Jurkat, Clone E6-1 (cell line): ENCODE data around the gene ITGA7.

Experiments
- DNase-seq: peaks from one replicate; pipeline ENCODE4 v3.0.0-alpha.2; 2011; ENCODE audit warnings: low read depth, low spot score
- H3K4me3 ChIP-seq: 2 replicates; pipeline ENCODE4 v1.5.1; 2011; ENCODE audit warnings: mild to moderate bottlenecking, low read length, control low read depth, moderate library complexity

ITGA7 gene

GRCh38 chr12:55737581-55738122 is 29.9 kb upstream of the ITGA7 start:
- H3K4me3 ChIP-seq: peak overlapping the region; percentile 73
- no peak for DNase-seq

GRCh38 chr12:55736780-55737580 is 29.3 kb upstream of the ITGA7 start:
- no peak for DNase-seq
- 0 out of 2 replicates have a peak overlapping the region, but pooled peaks have one; percentile 73 for H3K4me3 ChIP-seq

GRCh38 chr12:55736076-55736475 is 28.4 kb upstream of the ITGA7 start:
- H3K4me3 ChIP-seq: no peak overlapping the region
- no peak for DNase-seq

- no peak for DNase-seq
- H3K4me3 ChIP-seq: no peak overlapping the region
These were observed 26.9 kb upstream of the ITGA7 start for GRCh38 chr12:55734595-55734994.

GRCh38 chr12:55733858-55734257 is 26.2 kb upstream of the ITGA7 start:
- no peak for DNase-seq
- H3K4me3 ChIP-seq: no peak overlapping the region

- H3K4me3 ChIP-seq: no peak overlapping the region
- DNase-seq: no peak
These were observed 25.4 kb upstream of the ITGA7 start for GRCh38 chr12:55733021-55733555.

GRCh38 chr12:55732288-55732687 is 24.6 kb upstream of the ITGA7 start:
- no peak for DNase-seq
- H3K4me3 ChIP-seq: no peak overlapping the region

GRCh38 chr12:55729819-55730818 is 22.4 kb upstream of the ITGA7 start:
- H3K4me3 ChIP-seq: peak overlapping the region; percentile 86
- DNase-seq: no peak

GRCh38 chr12:55728939-55729818 is 21.5 kb upstream of the ITGA7 start, which contains the start of gene CD63:
CD63 (minus strand) TSS chr12:55729009; CDS start chr12:55728341, 668 bp downstream.
- DNase-seq: peak; percentile 67
- H3K4me3 ChIP-seq: peak within 1 kb of the TSS; percentile 86

- DNase-seq: no peak
These were observed 20.7 kb upstream of the ITGA7 start for GRCh38 chr12:55728186-55728938.

GRCh38 chr12:55727643-55728185 is 20.0 kb upstream of the ITGA7 start:
- DNase-seq: no peak
- peak overlapping the region; percentile 86 for H3K4me3 ChIP-seq

More at GRCh38 chr12:55728186-55728938, 20.7 kb upstream of the ITGA7 start:
- H3K4me3 ChIP-seq: peak overlapping the region; percentile 86

GRCh38 chr12:55726971-55727370 is 19.3 kb upstream of the ITGA7 start:
- H3K4me3 ChIP-seq: no peak overlapping the region
- DNase-seq: no peak

- no peak for DNase-seq
- H3K4me3 ChIP-seq: no peak overlapping the region
These were observed 17.9 kb upstream of the ITGA7 start for GRCh38 chr12:55725556-55725955.

- no peak overlapping the region for H3K4me3 ChIP-seq
- no peak for DNase-seq
These were observed 17.2 kb upstream of the ITGA7 start for GRCh38 chr12:55724940-55725309.

- DNase-seq: no peak
- no peak overlapping the region for H3K4me3 ChIP-seq
These were observed 16.7 kb upstream of the ITGA7 start for GRCh38 chr12:55724226-55724939.

- H3K4me3 ChIP-seq: no peak overlapping the region
- DNase-seq: no peak
These were observed 16.0 kb upstream of the ITGA7 start for GRCh38 chr12:55723516-55724225.
